Choroid plexus epithelial cell (primary cell): ENCODE measurements around the gene ZFAND6.
"Not testable (repeated sequence)": the region's sequence is repeated elsewhere in the genome, so short reads cannot be mapped to it uniquely, and the experiment has no call there.

Experiments
- DNase-seq: peaks from one replicate; pipeline ENCODE4 v3.0.0-alpha.2; 2010; ENCODE audit warnings: low read depth
- H3K4me3 ChIP-seq: 2 replicates; pipeline ENCODE4 v1.5.1; 2011; ENCODE audit warnings: low read depth, mild to moderate bottlenecking, control low read depth, low read length, moderate library complexity
- CTCF ChIP-seq: conservative IDR thresholded peaks from 2 replicates; pipeline ENCODE4 v1.5.1; 2011; ENCODE audit warnings: low read depth, mild to moderate bottlenecking, control low read depth, inconsistent platforms, low read length, moderate library complexity

Gene ZFAND6

GRCh38 chr15:80034629-80035028, 24.8 kb upstream of the ZFAND6 start:
- TF ChIP-seq CTCF: no peak
- no peak overlapping the region for H3K4me3 ChIP-seq
- no peak for DNase-seq

- no peak for TF ChIP-seq CTCF
- H3K4me3 ChIP-seq: no peak overlapping the region
- no peak for DNase-seq
Observed at GRCh38 chr15:80036071-80036470, 23.4 kb upstream of the ZFAND6 start.

- H3K4me3 ChIP-seq: no peak overlapping the region
- TF ChIP-seq CTCF: no peak
- no peak for DNase-seq
Observed at GRCh38 chr15:80041494-80042253, 17.8 kb upstream of the ZFAND6 start.

- no peak for DNase-seq
- no peak overlapping the region for H3K4me3 ChIP-seq
- no peak for TF ChIP-seq CTCF
Observed at GRCh38 chr15:80042568-80042967, 16.9 kb upstream of the ZFAND6 start.

- DNase-seq: not testable (repeated sequence)
Observed at GRCh38 chr15:80045219-80045618, 14.3 kb upstream of the ZFAND6 start.

GRCh38 chr15:80049046-80049445, 10.4 kb upstream of the ZFAND6 start:
- DNase-seq: no peak
- no peak for TF ChIP-seq CTCF
- no peak overlapping the region for H3K4me3 ChIP-seq

More at GRCh38 chr15:80045219-80045618, 14.3 kb upstream of the ZFAND6 start:
- H3K4me3 ChIP-seq: not testable (repeated sequence)

GRCh38 chr15:80052597-80053304, 6.7 kb upstream of the ZFAND6 start:
- no peak for TF ChIP-seq CTCF
- no peak overlapping the region for H3K4me3 ChIP-seq
- no peak for DNase-seq
